ENCODE data around the gene FAM171A1. TPM values are rescaled to one million over a fixed set of nuclear protein-coding genes. Genes with fewer than 3 reads are reported as not detected.
"Not testable (repeated sequence)": the region's sequence is repeated elsewhere in the genome, so short reads cannot be mapped to it uniquely, and the experiment has no call there.

FAM171A1 gene
- polyA plus RNA-seq, 1 donor (not counting 4 experiments of a cell fraction or from before 2014, with no cell fraction given): 8.8 TPM

DNA sequence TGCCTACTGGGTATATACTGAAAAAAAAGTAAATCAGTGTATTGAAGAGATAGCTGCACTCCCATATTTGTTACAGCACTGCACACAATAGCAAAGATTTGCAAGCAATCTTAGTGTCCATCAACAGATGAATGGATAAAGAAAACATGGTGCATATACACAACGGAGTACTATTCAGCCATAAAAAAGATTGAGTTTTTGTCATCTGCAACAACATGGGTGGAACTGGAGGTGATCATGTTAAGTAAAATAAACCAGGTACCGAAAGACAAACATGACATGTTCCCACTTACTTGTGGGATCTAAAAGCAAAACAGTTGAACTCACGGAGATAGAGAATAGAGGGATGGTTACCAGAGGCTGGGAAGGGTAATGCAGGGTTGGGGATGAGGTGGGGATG lies 34.2 kb upstream of the FAM171A1 start:
- H3K9me1 ChIP-seq (ENCODE audit: control insufficient read depth, extremely low read depth, insufficient read depth, low read length): no peaks in the 10 kb centered on the region
- no peak for FAIRE-seq
- dilution Hi-C loops (cut with MboI; ENCODE audit: extremely low pct_ligation_motif_present, low sequenced_read_pairs): no loop called here
- no peak overlapping the region for H3K4me3 ChIP-seq (ENCODE audit: control insufficient read depth in 2 of 3, extremely low read depth in 1 of 3, insufficient read depth in 2 of 3, low read depth in 1 of 3, low read length in 3 of 3)
- H3K9ac ChIP-seq (ENCODE audit: control insufficient read depth, extremely low read depth, insufficient read depth, low read length): no peak overlapping the region
- H2AFZ ChIP-seq (ENCODE audit: control insufficient read depth, low read length): no peak overlapping the region
- no peaks in the 10 kb centered on the region for H3K27me3 ChIP-seq (ENCODE audit: control insufficient read depth, extremely low read depth, insufficient read depth, low read length)
- no peaks in the 10 kb centered on the region for H3K36me3 ChIP-seq (ENCODE audit: control insufficient read depth in 2 of 2, extremely low read depth in 1 of 2, insufficient read depth in 2 of 2, low read length in 2 of 2)
- H3K4me2 ChIP-seq (ENCODE audit: control insufficient read depth, extremely low read depth, insufficient read depth, low read depth, low read length): no peak overlapping the region
- H3K4me1 ChIP-seq (ENCODE audit: control insufficient read depth, extremely low read depth, insufficient read depth, low read length): no peaks in the 10 kb centered on the region
- DNase-seq (ENCODE audit: low read depth, low spot score): no peak
- no peaks in the 10 kb centered on the region for H3K79me2 ChIP-seq (ENCODE audit: control insufficient read depth, insufficient read depth, low read length)
- TF ChIP-seq EZH2 (IDR thresholded peaks at IDR 0.05; ENCODE audit: low read length) (no peak), CTCF (optimal IDR thresholded peaks at IDR 0.05 in 1 of 3, IDR thresholded peaks at IDR 0.05 in 1 of 3, conservative IDR thresholded peaks at IDR 0.05 in 1 of 3; ENCODE audit: extremely low read depth in 1 of 3, insufficient read depth in 2 of 3, low read length in 3 of 3) (no peak)
- H3K9me3 ChIP-seq (ENCODE audit: control insufficient read depth, low read depth, low read length): no peaks in the 10 kb centered on the region
- no peak overlapping the region for H3K27ac ChIP-seq (ENCODE audit: control insufficient read depth, insufficient read depth, low read length)
- no peaks in the 10 kb centered on the region for H4K20me1 ChIP-seq (ENCODE audit: control insufficient read depth, extremely low read depth, insufficient read depth, low read length)

DNA sequence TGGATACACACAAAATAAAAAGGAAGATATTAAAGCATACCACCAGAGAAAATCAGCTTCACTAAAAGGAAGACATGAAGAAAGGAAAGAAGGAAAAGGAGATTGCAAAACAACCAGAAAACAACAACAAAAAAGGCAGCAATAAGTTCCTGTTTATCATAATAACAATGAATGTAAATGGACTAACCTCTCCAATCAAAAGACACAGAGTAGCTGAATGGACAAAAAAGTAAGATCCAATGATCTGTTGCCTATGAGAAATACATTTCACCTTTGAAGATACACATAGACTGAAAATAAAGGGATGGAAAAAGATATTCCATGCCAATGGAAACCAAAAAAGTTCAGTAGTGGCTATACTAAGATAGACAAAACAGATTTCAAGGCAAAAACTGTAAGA lies 30.3 kb upstream of the FAM171A1 start:
- Histone ChIP-seq H3K27ac (ENCODE audit: control insufficient read depth, insufficient read depth, low read length) (no peak overlapping the region), H3K4me1 (ENCODE audit: control insufficient read depth, extremely low read depth, insufficient read depth, low read length) (no peaks in the 10 kb centered on the region), H3K9ac (ENCODE audit: control insufficient read depth, extremely low read depth, insufficient read depth, low read length) (no peak overlapping the region), H2AFZ (ENCODE audit: control insufficient read depth, low read length) (no peak overlapping the region), H3K27me3 (ENCODE audit: control insufficient read depth, extremely low read depth, insufficient read depth, low read length) (no peaks in the 10 kb centered on the region), H3K9me3 (ENCODE audit: control insufficient read depth, low read depth, low read length) (no peaks in the 10 kb centered on the region), H3K4me3 (ENCODE audit: control insufficient read depth in 2 of 3, extremely low read depth in 1 of 3, insufficient read depth in 2 of 3, low read depth in 1 of 3, low read length in 3 of 3) (no peak overlapping the region), H3K4me2 (ENCODE audit: control insufficient read depth, extremely low read depth, insufficient read depth, low read depth, low read length) (no peak overlapping the region), H3K79me2 (ENCODE audit: control insufficient read depth, insufficient read depth, low read length) (no peaks in the 10 kb centered on the region), H3K36me3 (ENCODE audit: control insufficient read depth in 2 of 2, extremely low read depth in 1 of 2, insufficient read depth in 2 of 2, low read length in 2 of 2) (no peaks in the 10 kb centered on the region), H4K20me1 (ENCODE audit: control insufficient read depth, extremely low read depth, insufficient read depth, low read length) (no peaks in the 10 kb centered on the region), H3K9me1 (ENCODE audit: control insufficient read depth, extremely low read depth, insufficient read depth, low read length) (no peaks in the 10 kb centered on the region)
- FAIRE-seq (no peak), DNase-seq (ENCODE audit: low read depth, low spot score) (no peak)
- dilution Hi-C loops (cut with MboI; ENCODE audit: extremely low pct_ligation_motif_present, low sequenced_read_pairs): no loop called here
- TF ChIP-seq CTCF (optimal IDR thresholded peaks at IDR 0.05 in 1 of 3, IDR thresholded peaks at IDR 0.05 in 1 of 3, conservative IDR thresholded peaks at IDR 0.05 in 1 of 3; ENCODE audit: extremely low read depth in 1 of 3, insufficient read depth in 2 of 3, low read length in 3 of 3) (no peak), EZH2 (IDR thresholded peaks at IDR 0.05; ENCODE audit: low read length) (no peak)

- H3K9ac ChIP-seq (ENCODE audit: control insufficient read depth, extremely low read depth, insufficient read depth, low read length); dilution Hi-C loops (cut with MboI; ENCODE audit: extremely low pct_ligation_motif_present, low sequenced_read_pairs); H3K4me1 ChIP-seq (ENCODE audit: control insufficient read depth, extremely low read depth, insufficient read depth, low read length); H3K36me3 ChIP-seq (ENCODE audit: control insufficient read depth in 2 of 2, extremely low read depth in 1 of 2, insufficient read depth in 2 of 2, low read length in 2 of 2); DNase-seq (ENCODE audit: low read depth, low spot score); H4K20me1 ChIP-seq (ENCODE audit: control insufficient read depth, extremely low read depth, insufficient read depth, low read length); H3K4me3 ChIP-seq (ENCODE audit: control insufficient read depth in 2 of 3, extremely low read depth in 1 of 3, insufficient read depth in 2 of 3, low read depth in 1 of 3, low read length in 3 of 3); H3K9me3 ChIP-seq (ENCODE audit: control insufficient read depth, low read depth, low read length); H2AFZ ChIP-seq (ENCODE audit: control insufficient read depth, low read length); H3K9me1 ChIP-seq (ENCODE audit: control insufficient read depth, extremely low read depth, insufficient read depth, low read length); H3K27me3 ChIP-seq (ENCODE audit: control insufficient read depth, extremely low read depth, insufficient read depth, low read length); H3K4me2 ChIP-seq (ENCODE audit: control insufficient read depth, extremely low read depth, insufficient read depth, low read depth, low read length); FAIRE-seq; H3K79me2 ChIP-seq (ENCODE audit: control insufficient read depth, insufficient read depth, low read length); H3K27ac ChIP-seq (ENCODE audit: control insufficient read depth, insufficient read depth, low read length): not testable (repeated sequence)
Measured at GRCh38 chr10:15400461-15400860, 29.4 kb upstream of the FAM171A1 start.
